Neural cell (in vitro differentiated cells): ENCODE results near the gene MMP14. TPM values are rescaled to one million over a fixed set of nuclear protein-coding genes. Genes with fewer than 3 reads are reported as not detected.

Source experiments
- H2AFZ ChIP-seq: fragments of 200-600, 300-800 bp; sonication (generic), shearing (Covaris generic); 2 replicates; pipeline ENCODE4 v1.6.0; 2014; ENCODE audit warnings: low read depth, mild to moderate bottlenecking, antibody characterized with exemption, low read length, moderate library complexity
- H3F3A ChIP-seq: fragments of 200-600 bp; shearing (Covaris generic); 2 replicates; pipeline ENCODE4 v1.6.1; 2016; ENCODE audit warnings: mild to moderate bottlenecking, moderate library complexity, mixed read lengths, antibody characterized with exemption, low read length; ENCODE audit not compliant: insufficient read depth, poor library complexity, severe bottlenecking
- H3K27ac ChIP-seq: fragments of 200-600, 300-800 bp; sonication (generic), shearing (Covaris generic); 2 replicates; pipeline ENCODE4 v1.5.1; 2014; ENCODE audit warnings: mild to moderate bottlenecking, low read length, moderate library complexity
- H3K27me3 ChIP-seq: fragments of 300-800, 200-600 bp; sonication (generic), shearing (Covaris generic); 2 replicates; pipeline ENCODE4 v1.6.0; 2014; ENCODE audit warnings: mild to moderate bottlenecking, low read depth, low read length, moderate library complexity; ENCODE audit not compliant: insufficient read depth
- H3K36me3 ChIP-seq: fragments of 300-800, 200-600 bp; sonication (generic), shearing (Covaris generic); 2 replicates; pipeline ENCODE4 v1.5.1; 2014; ENCODE audit warnings: mild to moderate bottlenecking, antibody characterized with exemption, low read length, moderate library complexity; ENCODE audit not compliant: insufficient read depth
- H3K4me2 ChIP-seq: fragments of 300-800, 200-600 bp; sonication (generic), shearing (Covaris generic); 2 replicates; pipeline ENCODE4 v1.6.0; 2014; ENCODE audit warnings: mild to moderate bottlenecking, low read length
- H3K4me3 ChIP-seq: fragments of 300-800, 200-600 bp; sonication (generic), shearing (Covaris generic); 2 replicates; pipeline ENCODE4 v1.5.1; 2014; ENCODE audit warnings: mild to moderate bottlenecking, low read length, moderate library complexity
- H3K79me2 ChIP-seq: fragments of 200-600 bp; shearing (Covaris generic); replicated peaks from 2 replicates; pipeline ENCODE4 v1.6.0; 2014; ENCODE audit warnings: mild to moderate bottlenecking, low read length, moderate library complexity; ENCODE audit not compliant: insufficient read depth
- H3K9ac ChIP-seq: fragments of 300-800, 200-600 bp; sonication (generic), shearing (Covaris generic); 2 replicates; pipeline ENCODE4 v1.6.1; 2016; ENCODE audit warnings: mild to moderate bottlenecking, low read length, mixed read lengths
- H3K9me2 ChIP-seq: fragments of 200-600 bp; shearing (Covaris generic); 2 replicates; pipeline ENCODE4 v1.6.1; 2016; ENCODE audit warnings: mild to moderate bottlenecking, low read length, mixed read lengths; ENCODE audit not compliant: insufficient read depth
- H3K9me3 ChIP-seq: fragments of 200-600, 300-800 bp; sonication (generic), shearing (Covaris generic); 2 replicates; pipeline ENCODE4 v1.6.1; 2016; ENCODE audit warnings: mild to moderate bottlenecking, mixed run types, low read length, moderate library complexity, mixed read lengths
- H4K20me1 ChIP-seq: fragments of 200-600 bp; shearing (Covaris generic); 2 replicates; pipeline ENCODE4 v1.6.1; 2016; ENCODE audit warnings: mild to moderate bottlenecking, mixed run types; ENCODE audit not compliant: insufficient read depth
- CTCF ChIP-seq: fragments of 450-650 bp; IDR thresholded peaks from 2 replicates; pipeline ENCODE4 v1.5.1; 2014; ENCODE audit warnings: antibody characterized with exemption, mild to moderate bottlenecking, moderate library complexity; ENCODE audit not compliant: poor library complexity, severe bottlenecking
- EP300 ChIP-seq: fragments of 450-650 bp; conservative IDR thresholded peaks from 2 replicates; pipeline ENCODE4 v1.6.1; 2014; ENCODE audit warnings: antibody characterized with exemption, mild to moderate bottlenecking, moderate library complexity; ENCODE audit not compliant: poor library complexity, severe bottlenecking
- EZH2 ChIP-seq: fragments of 200-600, 300-800 bp; shearing (Covaris generic), sonication (generic); IDR thresholded peaks from 2 replicates; pipeline ENCODE4 v1.6.1; 2014; ENCODE audit warnings: antibody characterized with exemption, low read length, borderline replicate concordance, mild to moderate bottlenecking; ENCODE audit not compliant: insufficient read depth, poor library complexity, severe bottlenecking
- MXI1 ChIP-seq: fragments of 450-650 bp; conservative IDR thresholded peaks from 2 replicates; pipeline ENCODE4 v1.6.1; 2014; ENCODE audit warnings: antibody characterized with exemption, mild to moderate bottlenecking; ENCODE audit not compliant: poor library complexity, severe bottlenecking
- POLR2AphosphoS5 ChIP-seq: IDR thresholded peaks from 2 replicates; pipeline ENCODE4 v1.6.1; 2012
- RAD21 ChIP-seq: fragments of 450-650 bp; conservative IDR thresholded peaks from 2 replicates; pipeline ENCODE4 v1.6.1; 2014; ENCODE audit warnings: antibody characterized with exemption, mild to moderate bottlenecking, moderate library complexity
- REST ChIP-seq: IDR thresholded peaks from 2 replicates; pipeline ENCODE4 v1.6.1; 2012; ENCODE audit warnings: borderline replicate concordance
- SMC3 ChIP-seq: fragments of 450-650 bp; conservative IDR thresholded peaks from 2 replicates; pipeline ENCODE4 v1.6.1; 2014; ENCODE audit warnings: antibody characterized with exemption, mild to moderate bottlenecking, moderate library complexity; ENCODE audit not compliant: poor library complexity
- TAF1 ChIP-seq: IDR thresholded peaks from 2 replicates; pipeline ENCODE4 v1.6.1; 2012; ENCODE audit warnings: low read depth
- polyA plus RNA-seq: library from polyadenylated mRNA; depleted of rRNA; stranded (reverse); fragments of >200 nt; gene quantifications from 2 replicates; pipeline ENCODE4 v1.2.3, GENCODE V29; 2014

The MMP14 gene
- polyA plus RNA-seq, 1 donor from 2014 or later, result 1.5 TPM

- Histone ChIP-seq H3K9ac (no peak overlapping the region), H3K4me3 (no peak overlapping the region), H4K20me1 (no peaks in the 10 kb centered on the region), H3F3A (no peaks in the 10 kb centered on the region), H3K9me3 (no peaks in the 10 kb centered on the region), H3K27me3 (peaks cover 16% of the 10 kb centered on the region), H3K79me2 (no peaks in the 10 kb centered on the region), H3K36me3 (no peaks in the 10 kb centered on the region), H3K27ac (no peak overlapping the region), H3K9me2 (no peaks in the 10 kb centered on the region), H3K4me2 (no peak overlapping the region), H2AFZ (no peak overlapping the region)
- TF ChIP-seq RAD21, result no peak
- no peak for TF ChIP-seq SMC3
- no peak for TF ChIP-seq EZH2
- no peak for TF ChIP-seq REST
- no peak for TF ChIP-seq TAF1
Observed at GRCh38 chr14:22875003-22875747, 38.8 kb downstream of the MMP14 start.

GRCh38 chr14:22875748-22876319, 39.4 kb downstream of the MMP14 start:
- H3K79me2 ChIP-seq, result no peaks in the 10 kb centered on the region
- H2AFZ ChIP-seq, result no peak overlapping the region
- TF ChIP-seq CTCF (no peak), POLR2AphosphoS5 (no peak), REST (no peak), RAD21 (no peak), EP300 (no peak), MXI1 (no peak), SMC3 (no peak), TAF1 (no peak), EZH2 (no peak)
- no peak overlapping the region for H3K27ac ChIP-seq
- H3K9ac ChIP-seq, result no peak overlapping the region
- no peaks in the 10 kb centered on the region for H3F3A ChIP-seq
- no peak overlapping the region for H3K4me3 ChIP-seq
- H3K4me2 ChIP-seq, result no peak overlapping the region
- H3K9me2 ChIP-seq, result no peaks in the 10 kb centered on the region
- peaks cover 16% of the 10 kb centered on the region for H3K27me3 ChIP-seq
- no peaks in the 10 kb centered on the region for H3K36me3 ChIP-seq
- no peaks in the 10 kb centered on the region for H4K20me1 ChIP-seq
- no peaks in the 10 kb centered on the region for H3K9me3 ChIP-seq
